Fibroblast of lung (primary cell): ENCODE results near the gene CHMP6. TPM values are rescaled to one million over a fixed set of nuclear protein-coding genes. Genes with fewer than 3 reads are reported as not detected.

Source experiments
- DNase-seq, 2 donors: peaks; one replicate each; pipeline versions ENCODE4 v3.0.0 to v3.0.0-alpha.2; 2010; ENCODE audit warnings: low read depth in 2 of 2
- H2AFZ ChIP-seq: 2 replicates; pipeline ENCODE4 v1.5.1; 2012; ENCODE audit warnings: low read length, control low read depth, inconsistent platforms
- H3K27ac ChIP-seq: 2 replicates; pipeline ENCODE4 v1.5.1; 2011; ENCODE audit warnings: low read length, control low read depth; ENCODE audit not compliant: insufficient read depth
- H3K27me3 ChIP-seq: 2 replicates; pipeline ENCODE4 v1.5.1; 2011; ENCODE audit warnings: mild to moderate bottlenecking, low read length; ENCODE audit not compliant: control insufficient read depth, insufficient read depth
- H3K36me3 ChIP-seq: 2 replicates; pipeline ENCODE4 v1.5.1; 2011; ENCODE audit warnings: low read length; ENCODE audit not compliant: control insufficient read depth, insufficient read depth
- H3K4me1 ChIP-seq: 2 replicates; pipeline ENCODE4 v1.5.1; 2011; ENCODE audit warnings: low read length; ENCODE audit not compliant: control insufficient read depth, insufficient read depth; ENCODE audit errors: extremely low read depth
- H3K4me2 ChIP-seq: 2 replicates; pipeline ENCODE4 v1.5.1; 2011; ENCODE audit warnings: low read length, control low read depth; ENCODE audit not compliant: insufficient read depth; ENCODE audit errors: extremely low read depth
- H3K4me3 ChIP-seq, 4 experiments: fragments of 200-600 bp in 1 of 4; sonication (generic) in 1 of 4; replicated peaks in 1 of 4; 2 replicates each; pipeline ENCODE4 v1.5.1; 2011 to 2016; ENCODE audit warnings: low read length in 4 of 4, low read depth in 3 of 4, mild to moderate bottlenecking in 3 of 4, control low read depth in 2 of 4, inconsistent platforms in 1 of 4, mixed read lengths in 1 of 4; ENCODE audit not compliant: insufficient read depth in 1 of 4; ENCODE audit errors: control extremely low read depth in 1 of 4
- H3K79me2 ChIP-seq: 2 replicates; pipeline ENCODE4 v1.5.1; 2012; ENCODE audit warnings: mild to moderate bottlenecking, low read length, inconsistent platforms; ENCODE audit not compliant: control insufficient read depth, insufficient read depth
- H3K9ac ChIP-seq: 2 replicates; pipeline ENCODE4 v1.5.1; 2011; ENCODE audit warnings: mild to moderate bottlenecking, low read length, control low read depth; ENCODE audit not compliant: insufficient read depth
- H3K9me3 ChIP-seq: 2 replicates; pipeline ENCODE4 v1.5.1; 2012; ENCODE audit warnings: low read depth, low read length; ENCODE audit not compliant: control insufficient read depth, insufficient read depth
- H4K20me1 ChIP-seq: 2 replicates; pipeline ENCODE4 v1.5.1; 2011; ENCODE audit warnings: low read length; ENCODE audit not compliant: control insufficient read depth, insufficient read depth; ENCODE audit errors: extremely low read depth
- CTCF ChIP-seq, 2 donors: IDR thresholded peaks in 1 of 2; conservative IDR thresholded peaks in 1 of 2; 1 replicate in 1 of 2; 2 replicates in 1 of 2; pipeline ENCODE4 v1.5.1; 2011 to 2012; ENCODE audit warnings: low read length in 2 of 2, control low read depth in 1 of 2, inconsistent platforms in 1 of 2, low read depth in 1 of 2, mild to moderate bottlenecking in 1 of 2
- EZH2 ChIP-seq: IDR thresholded peaks from 2 replicates; pipeline ENCODE4 v1.5.1; 2012; ENCODE audit warnings: low read length, control low read depth, mild to moderate bottlenecking; ENCODE audit errors: missing control alignments
- polyA plus RNA-seq, 2 donors: library from polyadenylated mRNA; depleted of rRNA in 1 of 2; stranded (reverse) in 1 of 2; unstranded in 1 of 2; fragments of >200 nt; gene quantifications; 2 replicates each; pipeline ENCODE4 v1.2.1, GENCODE V29; 2011 to 2012; ENCODE audit warnings: missing spikeins in 1 of 2
- total RNA-seq: library from RNA; depleted of rRNA; stranded (reverse); fragments of >200 nt; gene quantifications from 2 replicates; pipeline ENCODE4 v1.2.1, GENCODE V29; 2014

CHMP6 gene
- total and polyA plus RNA-seq, 2 donors (not counting 1 experiment from before 2014, with no cell fraction given) = 11.2 to 30.1 TPM

- Histone ChIP-seq H3K27ac (no peak overlapping the region), H3K9me3 (no peaks in the 10 kb centered on the region), H3K79me2 (peaks cover 23% of the 10 kb centered on the region), H3K9ac (no peak overlapping the region), H3K4me1 (peaks cover 18% of the 10 kb centered on the region), H4K20me1 (no peaks in the 10 kb centered on the region), H3K4me3 (no peak overlapping the region), H3K36me3 (no peaks in the 10 kb centered on the region), H2AFZ (no peak overlapping the region), H3K4me2 (no peak overlapping the region), H3K27me3 (no peaks in the 10 kb centered on the region)
- TF ChIP-seq CTCF (conservative IDR thresholded peaks at IDR 0.05 in 1 of 2, IDR thresholded peaks at IDR 0.05 in 1 of 2; ENCODE audit: low read depth in 1 of 2, low read length in 2 of 2) = no peak
- TF ChIP-seq EZH2 = no peak
- peak in 1 of 2 donors; percentile 89 for DNase-seq
Observed at GRCh38 chr17:81043725-81044427, 52.2 kb downstream of the CHMP6 start.

GRCh38 chr17:81044428-81044763 lies 52.8 kb downstream of the CHMP6 start:
- no peak for TF ChIP-seq CTCF (conservative IDR thresholded peaks at IDR 0.05 in 1 of 2, IDR thresholded peaks at IDR 0.05 in 1 of 2; ENCODE audit: low read depth in 1 of 2, low read length in 2 of 2)
- TF ChIP-seq EZH2 = no peak
- H3K4me1 ChIP-seq = peaks cover 18% of the 10 kb centered on the region
- H3K9me3 ChIP-seq = no peaks in the 10 kb centered on the region
- no peaks in the 10 kb centered on the region for H3K27me3 ChIP-seq
- H3K4me3 ChIP-seq = no peak overlapping the region
- peaks cover 18% of the 10 kb centered on the region for H3K79me2 ChIP-seq
- H4K20me1 ChIP-seq = no peaks in the 10 kb centered on the region
- H3K27ac ChIP-seq = peak overlapping the region; percentile 68
- H3K4me2 ChIP-seq = peak overlapping the region; percentile 64
- no peak overlapping the region for H3K9ac ChIP-seq
- H3K36me3 ChIP-seq = no peaks in the 10 kb centered on the region
- no peak overlapping the region for H2AFZ ChIP-seq
- DNase-seq = no peak

- DNase-seq = peak; percentile 61 to 75
- Histone ChIP-seq H3K79me2 (peaks cover 13% of the 10 kb centered on the region), H3K9me3 (no peaks in the 10 kb centered on the region), H3K36me3 (no peaks in the 10 kb centered on the region), H3K4me3 (no peak overlapping the region), H2AFZ (peak overlapping the region; percentile 41), H3K4me2 (peak overlapping the region; percentile 64), H4K20me1 (no peaks in the 10 kb centered on the region), H3K27ac (peak overlapping the region; percentile 68), H3K9ac (peak overlapping the region; percentile 16), H3K27me3 (no peaks in the 10 kb centered on the region), H3K4me1 (peaks cover 18% of the 10 kb centered on the region)
- no peak for TF ChIP-seq CTCF (conservative IDR thresholded peaks at IDR 0.05 in 1 of 2, IDR thresholded peaks at IDR 0.05 in 1 of 2; ENCODE audit: low read depth in 1 of 2, low read length in 2 of 2)
- no peak for TF ChIP-seq EZH2
Observed at GRCh38 chr17:81044764-81045589, 53.3 kb downstream of the CHMP6 start.
